NCI-H526 (cell line): ENCODE results near the gene PRKAR2B.
A peak's percentile ranks its signal among the peaks of the same experiment; 100 is the strongest.
"Not testable (repeated sequence)": the region's sequence is repeated elsewhere in the genome, so short reads cannot be mapped to it uniquely, and the experiment has no call there.

Source experiments
- DNase-seq, 2 experiments: peaks; one replicate each; lab custom pipeline; 2025; lab: John Stamatoyannopoulos, UW

PRKAR2B gene

DNA sequence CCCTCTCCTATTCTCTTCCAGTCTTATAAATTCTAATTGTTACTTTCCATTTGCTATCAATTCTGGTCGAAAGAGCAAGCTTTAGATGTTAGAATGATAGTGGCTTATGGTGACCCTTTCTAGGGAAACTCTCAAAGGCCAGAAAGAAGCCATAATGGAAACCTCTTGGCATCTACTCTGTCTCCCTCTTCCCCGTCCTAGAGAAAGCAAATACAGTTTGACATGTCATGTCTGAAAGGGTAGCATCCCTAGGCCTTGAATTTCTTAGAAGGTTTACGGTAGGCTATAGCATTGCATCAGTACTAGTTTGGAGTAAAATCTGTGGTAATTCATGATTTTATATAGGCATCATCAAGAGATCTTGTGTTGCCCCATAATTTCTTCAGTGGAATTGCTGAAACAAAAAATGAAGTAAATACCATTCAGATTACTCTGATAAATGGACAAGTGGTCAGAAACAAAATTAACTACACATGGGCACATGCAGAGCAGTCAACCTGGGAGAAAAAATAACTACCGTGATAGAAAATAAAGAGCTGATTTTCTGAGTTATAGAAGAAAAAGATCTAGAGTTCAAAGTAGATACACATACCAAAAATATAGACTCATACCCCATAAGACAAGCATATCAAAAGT lies 4.4 kb downstream of the PRKAR2B start:
- no peak for DNase-seq

DNA sequence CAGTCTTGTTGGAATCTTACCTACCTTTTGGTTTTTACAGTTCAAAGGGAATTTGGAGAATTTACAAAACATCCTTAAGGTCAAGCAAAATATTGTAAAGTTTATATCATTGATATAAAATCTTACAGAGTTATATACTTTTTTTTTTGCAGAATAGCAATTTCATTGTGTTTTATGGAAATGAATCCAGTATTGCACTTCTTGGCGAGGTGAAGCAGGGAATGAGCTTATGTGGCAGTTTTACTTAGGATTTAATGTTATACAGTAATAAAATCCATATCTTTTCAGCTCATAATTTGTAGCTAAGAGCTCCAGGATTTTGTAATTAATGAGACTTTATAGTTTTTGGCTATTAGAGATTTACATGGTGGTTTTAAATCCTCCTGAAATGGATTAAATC lies 5.0 kb downstream of the PRKAR2B start:
- DNase-seq, result no peak

DNA sequence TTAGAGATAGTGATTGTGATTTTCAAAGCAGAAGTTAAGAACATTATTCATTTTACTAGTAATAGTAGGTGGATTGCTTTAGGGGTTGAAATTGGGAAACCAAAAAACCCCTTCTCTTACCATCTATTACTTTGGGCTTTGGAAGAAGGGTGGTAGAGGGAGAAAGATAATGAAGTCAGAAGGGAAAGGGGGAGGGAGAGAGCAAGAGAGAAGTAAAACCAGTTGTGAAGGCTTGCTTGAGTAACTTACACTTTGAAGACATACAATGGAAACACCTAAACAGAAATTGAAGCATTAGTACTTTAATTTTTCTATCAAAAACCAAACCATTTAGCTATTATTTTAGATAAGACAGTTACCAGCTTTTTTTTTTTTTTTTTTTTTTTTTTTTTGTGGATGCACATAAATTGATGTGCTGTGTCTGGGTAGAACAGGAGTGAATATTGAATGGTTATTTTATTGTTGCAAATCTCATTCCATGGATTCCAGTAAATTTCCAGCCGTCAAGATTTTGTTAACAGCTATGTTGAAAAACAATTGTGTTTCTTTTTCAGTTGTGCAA lies 5.5 kb downstream of the PRKAR2B start:
- DNase-seq, result no peak

DNA sequence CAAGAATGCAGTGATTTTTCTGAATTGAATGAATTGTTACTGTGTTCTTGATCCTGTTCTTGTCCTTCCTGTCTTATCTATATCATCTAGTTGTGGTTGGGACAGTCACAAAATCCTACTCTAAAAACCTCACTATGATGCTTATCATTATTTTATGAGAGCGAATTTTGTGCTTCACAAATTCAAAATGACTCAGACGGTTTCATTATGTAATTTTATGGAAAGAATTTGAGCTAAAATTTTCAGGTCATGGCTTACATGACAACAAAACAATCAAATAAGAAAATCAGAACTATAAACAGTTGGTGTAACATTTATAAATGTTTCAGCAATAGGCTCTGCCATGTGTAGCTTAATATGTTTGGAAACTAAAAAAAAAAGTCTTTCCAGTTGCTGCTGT lies 6.9 kb downstream of the PRKAR2B start:
- no peak for DNase-seq

GRCh38 chr7:107054965-107055364 lies 10.5 kb downstream of the PRKAR2B start:
- DNase-seq, result not testable (repeated sequence)

GRCh38 chr7:107056058-107056457 lies 11.6 kb downstream of the PRKAR2B start:
- DNase-seq, result not testable (repeated sequence)

DNA sequence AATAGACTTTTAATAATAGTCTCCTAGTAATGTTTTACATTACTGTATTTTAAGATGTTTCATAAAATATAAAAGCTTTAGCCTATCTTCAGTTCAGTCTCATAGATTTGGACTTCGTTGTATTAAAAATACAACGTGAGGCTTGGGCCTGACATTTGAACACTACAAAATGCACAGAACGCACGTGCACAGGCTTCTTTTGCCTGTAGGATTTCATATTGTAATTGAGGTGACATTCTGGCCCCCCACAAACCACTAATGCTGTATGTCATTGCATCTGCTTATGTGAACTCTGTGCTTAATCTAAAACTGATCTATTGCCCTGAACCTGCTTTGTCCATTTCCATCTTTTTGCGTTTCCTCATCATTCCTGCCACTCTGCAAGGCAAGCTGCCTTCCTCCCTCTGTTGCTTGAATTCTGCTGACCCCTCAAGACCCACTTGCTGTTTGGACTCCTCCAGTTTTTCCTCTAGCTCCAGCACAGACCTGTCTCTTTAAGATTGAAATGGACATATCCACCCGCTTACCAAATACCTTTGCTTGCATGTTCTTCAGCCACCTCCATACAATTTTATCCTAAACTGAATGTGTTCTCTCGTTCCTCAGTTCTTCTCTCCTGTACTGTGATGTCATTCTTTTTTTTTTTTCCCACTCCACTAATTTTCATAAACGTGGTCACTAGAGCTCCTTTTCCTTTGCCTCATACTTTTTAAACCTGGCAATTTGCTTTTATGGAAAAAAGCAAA lies 12.4 kb downstream of the PRKAR2B start:
- no peak for DNase-seq

- DNase-seq, result no peak
Observed at GRCh38 chr7:107057474-107057833, 12.9 kb downstream of the PRKAR2B start.

GRCh38 chr7:107059468-107059867 lies 15.0 kb downstream of the PRKAR2B start:
- DNase-seq, result no peak

DNA sequence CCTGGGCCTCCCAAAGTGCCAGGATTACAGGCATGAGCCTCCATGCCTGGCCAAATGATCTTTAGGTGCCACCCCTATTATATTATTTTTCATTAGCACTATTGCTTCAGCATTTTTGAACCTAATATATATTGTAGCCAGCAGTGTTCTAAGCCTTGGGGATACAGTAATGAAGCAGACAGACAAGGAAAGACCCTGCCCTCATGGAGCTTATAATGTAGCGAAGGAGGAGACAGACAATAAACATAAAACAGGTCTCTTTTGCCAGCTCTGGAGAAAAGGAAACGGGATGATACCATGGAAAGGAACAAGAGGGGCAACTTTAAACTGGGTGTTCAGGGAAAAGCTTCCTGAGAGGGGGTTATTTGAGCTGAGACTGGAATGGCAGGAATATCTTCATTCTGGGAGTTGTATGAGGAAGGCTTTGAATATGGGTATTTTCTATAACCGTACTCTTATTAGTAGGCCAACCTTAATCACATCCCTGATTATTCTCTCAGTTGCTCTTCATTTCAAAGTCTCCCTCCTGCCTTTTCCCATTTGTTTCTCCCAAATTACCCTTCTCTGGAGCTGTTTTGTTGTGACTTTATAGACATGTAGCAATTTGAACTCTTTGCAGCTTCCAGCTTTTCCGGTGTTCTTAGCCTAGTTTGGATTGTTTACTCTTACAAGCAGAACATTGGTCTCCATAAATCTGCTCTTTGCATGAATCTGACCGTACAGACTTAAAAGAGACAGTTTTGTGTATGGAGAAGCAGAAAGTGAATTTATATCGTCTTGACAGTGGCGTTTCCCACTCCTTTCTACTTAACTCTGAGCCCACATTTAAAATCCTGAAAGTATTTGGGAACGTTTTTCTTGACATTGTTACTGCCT lies 19.0 kb downstream of the PRKAR2B start:
- no peak for DNase-seq

DNA sequence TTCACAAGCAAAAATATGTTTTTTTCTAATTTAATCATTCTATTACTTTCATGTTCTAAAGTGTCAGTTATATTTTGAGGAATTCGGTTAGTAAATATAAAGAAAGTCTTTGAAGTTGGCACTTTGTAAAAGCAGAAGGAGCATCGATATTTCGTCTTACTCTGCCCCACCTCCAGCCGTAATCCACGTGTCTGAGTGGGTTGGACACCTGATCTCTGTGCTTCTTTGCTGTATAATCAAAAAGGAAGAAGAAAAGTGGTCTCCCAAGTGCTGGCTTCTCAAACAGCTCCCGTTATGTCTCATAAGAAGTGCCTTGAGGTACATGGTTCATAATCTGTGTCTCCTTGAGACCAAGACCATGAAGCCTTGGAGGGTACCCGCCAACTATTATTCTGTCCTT lies 19.8 kb downstream of the PRKAR2B start:
- DNase-seq, result no peak

DNA sequence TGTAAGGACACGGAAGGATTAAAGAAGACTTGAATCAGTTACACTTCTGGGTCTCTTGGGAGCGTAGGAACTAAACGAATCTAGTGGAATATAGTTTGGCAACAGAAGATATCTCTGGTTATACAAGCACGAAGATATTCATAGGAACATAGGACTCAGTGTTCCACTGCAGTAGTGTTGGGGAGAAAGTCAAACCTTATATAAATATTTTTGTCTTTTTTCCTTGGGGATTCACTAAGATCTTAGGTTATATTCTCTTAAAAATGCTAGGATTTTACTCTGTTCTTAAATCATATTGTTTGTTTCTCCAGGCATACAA lies 21.4 kb downstream of the PRKAR2B start:
- DNase-seq, result no peak

DNA sequence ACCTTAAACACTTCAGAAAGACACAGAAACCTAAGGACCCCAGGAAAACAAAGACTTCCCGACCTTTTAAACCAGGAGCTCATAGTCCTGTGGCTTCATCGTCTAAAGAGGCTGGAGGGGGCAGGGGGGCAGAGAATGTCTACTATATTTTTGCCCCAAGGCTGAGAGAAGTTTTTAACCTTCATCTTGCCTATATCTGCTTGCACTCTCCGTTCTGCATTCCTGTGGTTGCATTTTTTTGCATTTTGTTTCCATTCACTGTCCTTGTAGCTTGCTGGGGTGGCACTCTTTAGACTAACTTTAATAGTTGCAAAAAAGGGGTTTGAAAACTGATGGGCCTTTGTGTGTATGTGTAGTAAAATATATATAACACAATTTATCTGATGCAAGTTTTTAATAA lies 23.7 kb downstream of the PRKAR2B start:
- DNase-seq, result peak in 1 of 2 experiments; percentile 26

GRCh38 chr7:107069457-107069856 lies 25.0 kb downstream of the PRKAR2B start:
- DNase-seq, result no peak

- DNase-seq, result peak in 1 of 2 experiments; percentile 10
Observed at GRCh38 chr7:107070710-107071109, 26.2 kb downstream of the PRKAR2B start.

DNA sequence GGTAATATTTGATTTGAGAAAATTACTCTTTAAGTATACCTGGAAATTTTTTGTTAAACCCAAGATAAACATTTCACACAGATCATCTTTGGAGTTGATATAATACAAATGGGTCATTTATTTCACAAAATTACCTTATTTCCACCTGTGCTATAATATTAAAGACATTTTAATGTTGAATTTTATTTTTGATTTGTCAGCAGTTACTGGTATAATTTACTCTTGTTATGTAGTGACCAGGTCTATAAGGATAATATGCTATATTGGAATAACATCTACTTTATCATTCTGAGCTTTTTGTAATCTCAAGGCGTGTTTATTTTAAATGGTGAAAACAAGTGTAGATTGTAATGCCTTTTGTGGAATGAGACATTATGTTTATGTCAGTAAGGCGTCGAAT lies 26.6 kb downstream of the PRKAR2B start:
- no peak for DNase-seq

- DNase-seq, result no peak
Observed at GRCh38 chr7:107072133-107072532, 27.6 kb downstream of the PRKAR2B start.

- no peak for DNase-seq
Observed at GRCh38 chr7:107075863-107076574, 31.5 kb downstream of the PRKAR2B start.

- no peak for DNase-seq
Observed at GRCh38 chr7:107076781-107077698, 32.5 kb downstream of the PRKAR2B start.

DNA sequence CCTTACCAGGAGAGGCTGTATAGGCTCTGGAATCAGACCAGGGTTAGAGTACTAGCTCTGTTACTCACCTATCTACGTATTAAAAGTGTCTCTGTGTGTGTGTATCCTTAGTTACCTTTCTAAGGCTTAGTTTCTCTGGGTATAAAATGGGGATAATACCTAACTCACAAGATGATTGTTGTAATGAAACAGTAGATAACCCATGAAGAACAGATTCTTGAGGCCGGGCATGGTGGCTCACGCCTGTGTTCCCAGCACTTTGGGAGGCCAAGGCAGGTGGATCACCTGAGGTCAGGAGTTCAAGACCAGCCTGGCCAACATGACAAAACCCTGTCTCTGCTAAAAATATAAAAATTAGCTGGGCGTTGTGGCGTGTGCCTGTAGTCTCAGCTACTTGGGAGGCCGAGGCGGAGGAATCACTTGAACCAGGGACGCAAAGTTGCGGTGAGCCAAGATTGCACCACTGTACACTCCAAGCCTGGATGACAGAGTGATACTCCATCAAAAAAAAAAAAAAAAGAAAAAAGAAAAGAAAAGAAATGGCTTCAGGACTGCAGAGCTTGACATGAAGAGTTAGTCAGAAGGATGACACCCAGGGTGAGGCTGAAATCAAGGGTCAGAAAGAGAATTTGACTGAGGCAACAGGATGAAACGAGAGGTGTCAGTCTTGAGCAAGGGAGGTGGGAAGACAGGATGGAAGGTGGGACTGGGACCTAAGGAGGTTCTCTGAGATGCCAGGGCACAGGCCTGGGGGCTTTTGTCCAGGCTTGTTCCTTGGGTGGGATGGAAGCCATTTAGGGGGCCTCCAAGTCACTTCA lies 33.4 kb downstream of the PRKAR2B start:
- no peak for DNase-seq
